Brain pericyte (primary cell): Measurements from ENCODE around the gene SPRED1.

Experiments used
- DNase-seq: peaks from one replicate; pipeline ENCODE4 v3.0.0-alpha.2; 2012; ENCODE audit warnings: low read depth, low spot score

The SPRED1 gene

GRCh38 chr15:38354315-38354929 lies 101.8 kb downstream of the SPRED1 start:
- peak; percentile 49 for DNase-seq

DNA sequence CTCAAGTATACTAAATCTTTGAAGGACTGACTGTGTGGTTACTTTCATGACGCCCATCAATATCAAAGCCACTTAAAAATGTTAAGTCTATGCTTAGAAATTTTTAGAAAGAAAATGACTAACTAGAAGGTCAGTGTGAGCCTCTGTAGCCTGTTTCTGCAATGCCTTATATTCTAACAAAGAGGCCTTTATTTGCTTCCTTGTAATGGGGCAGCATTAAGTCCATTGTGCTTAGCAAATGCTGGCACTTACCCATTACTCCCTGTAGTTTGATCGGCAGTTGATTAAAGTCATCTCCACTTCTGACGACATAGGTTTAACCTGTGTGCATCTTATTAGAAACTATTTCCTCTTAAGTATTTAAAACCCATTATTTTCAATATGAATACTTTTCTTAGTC lies 109.7 kb downstream of the SPRED1 start:
- no peak for DNase-seq

- no peak for DNase-seq
These were observed 114.8 kb downstream of the SPRED1 start for GRCh38 chr15:38367476-38367875.

DNA sequence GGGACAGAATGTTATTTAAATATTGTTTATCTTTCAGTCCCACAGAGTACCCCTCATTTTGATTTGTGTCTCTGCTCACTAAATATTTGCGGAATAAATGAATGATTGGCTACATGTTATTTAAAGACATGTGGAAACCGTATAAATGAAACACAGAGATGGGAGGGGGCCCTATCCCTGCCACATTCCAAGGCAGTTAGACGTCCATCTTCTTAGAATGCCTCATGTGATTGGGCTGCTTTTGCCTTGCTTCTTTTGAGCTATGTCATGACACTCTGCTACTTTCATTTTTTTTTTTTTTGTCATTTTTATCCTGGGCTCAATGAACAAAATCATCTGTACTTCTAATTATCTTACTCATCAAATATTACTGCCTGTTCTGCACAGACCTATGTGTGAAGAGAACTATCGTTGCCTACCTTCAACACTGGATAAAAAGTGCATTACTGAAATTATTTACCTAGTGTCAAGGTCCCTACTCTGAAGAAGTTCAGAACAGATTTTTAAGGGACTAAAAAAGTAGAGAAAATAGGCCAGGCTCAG lies 117.4 kb downstream of the SPRED1 start:
- DNase-seq = no peak

GRCh38 chr15:38373016-38373415 lies 120.4 kb downstream of the SPRED1 start:
- DNase-seq = no peak

- no peak for DNase-seq
These were observed 121.4 kb downstream of the SPRED1 start for GRCh38 chr15:38374029-38374428.

DNA sequence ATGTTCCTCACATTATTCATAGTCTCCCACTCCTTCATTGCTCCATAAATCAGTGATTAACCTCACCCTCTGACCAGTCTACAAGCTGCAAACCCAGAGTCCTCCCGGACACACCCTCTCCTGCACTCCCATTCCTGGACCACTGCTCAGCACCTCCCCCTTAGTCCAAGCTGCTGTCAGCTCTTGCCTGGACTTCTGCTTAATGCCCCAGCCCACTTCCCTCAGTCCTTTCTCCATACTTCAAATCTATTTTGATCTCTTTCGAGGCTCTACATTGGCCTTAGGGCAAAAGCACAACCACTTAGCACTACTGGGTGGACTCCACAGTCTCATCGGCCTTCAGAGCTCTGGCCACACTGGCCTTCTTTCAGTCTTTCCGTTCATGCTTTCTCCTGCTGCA lies 121.9 kb downstream of the SPRED1 start:
- DNase-seq = no peak

GRCh38 chr15:38376081-38376480 lies 123.4 kb downstream of the SPRED1 start:
- DNase-seq = no peak

DNA sequence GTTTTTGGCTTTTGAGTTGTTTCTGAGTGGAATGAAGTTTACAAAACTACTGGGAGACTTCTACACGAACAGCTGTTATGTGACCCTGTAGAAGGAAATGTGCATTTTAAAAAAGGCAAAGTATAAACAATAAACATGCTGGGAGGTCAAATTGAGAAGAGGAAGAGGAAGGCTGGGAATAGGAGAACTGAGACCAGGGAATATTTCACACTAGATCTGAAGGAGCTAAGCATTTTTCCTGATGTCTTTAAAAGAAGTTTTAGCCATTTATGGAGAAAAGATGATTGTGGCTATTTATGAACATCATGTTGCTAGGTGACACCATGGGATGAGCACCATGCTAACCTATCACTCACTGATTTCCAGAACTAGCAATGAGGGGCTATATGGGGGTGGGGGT lies 125.0 kb downstream of the SPRED1 start:
- DNase-seq = no peak

GRCh38 chr15:38378161-38378560 lies 125.5 kb downstream of the SPRED1 start:
- DNase-seq = peak; percentile 7

DNA sequence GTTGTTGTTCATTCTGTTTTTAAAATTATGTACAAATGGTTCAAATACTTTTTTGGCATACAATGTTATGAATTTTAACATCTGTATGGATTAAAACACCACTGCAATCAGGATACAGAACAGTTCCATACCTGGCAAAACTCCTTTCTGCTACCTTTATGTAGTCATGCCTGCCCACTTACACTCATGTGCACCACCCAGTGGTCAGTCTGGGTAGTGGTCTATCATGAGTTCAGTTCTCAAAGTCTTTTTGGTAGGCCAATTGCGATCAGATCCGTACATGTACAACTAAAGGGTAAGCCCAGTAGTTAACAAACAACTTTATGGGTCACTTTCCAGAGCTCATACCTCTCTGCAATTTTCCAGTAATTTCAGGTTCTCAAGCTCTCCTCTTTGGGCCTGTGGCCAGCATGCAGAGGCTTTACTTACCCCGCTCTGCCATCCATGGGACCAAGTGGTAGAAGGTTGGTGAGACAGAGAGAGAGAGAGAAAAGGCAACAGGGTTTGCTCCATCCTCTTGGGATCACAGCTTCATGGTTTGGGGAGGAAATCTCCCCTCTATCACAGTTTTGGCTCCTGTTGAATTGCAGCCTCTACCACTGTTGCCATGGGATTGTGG lies 137.4 kb downstream of the SPRED1 start:
- peak; percentile 20 for DNase-seq

GRCh38 chr15:38391191-38391590 lies 138.6 kb downstream of the SPRED1 start:
- no peak for DNase-seq

- DNase-seq = peak; percentile 54
These were observed 145.5 kb downstream of the SPRED1 start for GRCh38 chr15:38398134-38398533.

DNA sequence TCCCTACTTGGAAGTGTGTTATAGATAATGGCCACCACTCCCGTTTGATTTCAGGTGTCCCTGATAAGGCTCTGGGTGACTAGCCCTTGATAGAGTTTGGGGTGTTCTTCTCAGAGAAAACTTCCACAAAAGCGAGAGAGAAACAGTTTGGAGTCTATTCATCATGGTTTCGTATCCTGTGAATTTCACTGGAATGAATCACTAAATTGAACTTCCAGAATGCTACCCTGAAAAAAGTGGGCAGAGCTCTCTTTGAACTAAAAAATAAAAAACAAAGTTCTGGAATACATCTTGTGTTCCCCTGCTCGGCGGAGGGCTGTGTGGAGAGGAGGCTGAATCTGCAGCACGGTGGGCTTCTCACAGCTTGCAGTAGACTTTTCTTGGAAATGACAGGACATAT lies 148.5 kb downstream of the SPRED1 start:
- no peak for DNase-seq

- no peak for DNase-seq
These were observed 149.1 kb downstream of the SPRED1 start for GRCh38 chr15:38401701-38402100.

- DNase-seq = no peak
These were observed 153.8 kb downstream of the SPRED1 start for GRCh38 chr15:38406436-38406835.
